HG02642 (cell line): ENCODE results near the gene NCAPH2.

Experiments
- ATAC-seq: cut with Tn5 transposase; IDR thresholded peaks from one replicate; pipeline ENCODE4 v1.9.1; 2021; ENCODE audit warnings: mild to moderate bottlenecking; ENCODE audit not compliant: unreplicated experiment, poor library complexity

NCAPH2 gene

GRCh38 chr22:50567721-50568252, 59.8 kb downstream of the NCAPH2 start:
- no peak for ATAC-seq

GRCh38 chr22:50568626-50569025, 60.6 kb downstream of the NCAPH2 start:
- no peak for ATAC-seq

GRCh38 chr22:50569041-50569459, 61.0 kb downstream of the NCAPH2 start:
- ATAC-seq: no peak

GRCh38 chr22:50569896-50570535, 62.0 kb downstream of the NCAPH2 start:
- ATAC-seq: no peak

- no peak for ATAC-seq
Measured at GRCh38 chr22:50570861-50571260, 62.8 kb downstream of the NCAPH2 start.

- ATAC-seq: no peak
Measured at GRCh38 chr22:50571264-50572175, 63.5 kb downstream of the NCAPH2 start.

GRCh38 chr22:50572965-50573364, 64.9 kb downstream of the NCAPH2 start:
- no peak for ATAC-seq

GRCh38 chr22:50573491-50574382, 65.7 kb downstream of the NCAPH2 start:
- ATAC-seq: no peak

- ATAC-seq: no peak
Measured at GRCh38 chr22:50574383-50574755, 66.3 kb downstream of the NCAPH2 start.
